ENCODE measurements around the gene NAT14.

GRCh38 chr19:55495646-55496349, 10.8 kb downstream of the NAT14 start:
- no peak for TF ChIP-seq CTCF (conservative IDR thresholded peaks at IDR 0.05)
- no peak for TF ChIP-seq ZFX (IDR thresholded peaks at IDR 0.05)
